22Rv1 (cell line): Measurements from ENCODE around the gene HBEGF.

Experiments
- ZFX ChIP-seq: fragments of 450-650 bp; IDR thresholded peaks from 2 replicates; pipeline ENCODE4 v1.6.1; 2017; ENCODE audit warnings: antibody characterized with exemption, borderline replicate concordance
- TF ChIP-seq, protein P1 (sequence below): fragments of 450-650 bp; IDR thresholded peaks from 2 replicates; pipeline ENCODE4 v1.5.1; 2017; ENCODE audit warnings: mild to moderate bottlenecking

DNA sequence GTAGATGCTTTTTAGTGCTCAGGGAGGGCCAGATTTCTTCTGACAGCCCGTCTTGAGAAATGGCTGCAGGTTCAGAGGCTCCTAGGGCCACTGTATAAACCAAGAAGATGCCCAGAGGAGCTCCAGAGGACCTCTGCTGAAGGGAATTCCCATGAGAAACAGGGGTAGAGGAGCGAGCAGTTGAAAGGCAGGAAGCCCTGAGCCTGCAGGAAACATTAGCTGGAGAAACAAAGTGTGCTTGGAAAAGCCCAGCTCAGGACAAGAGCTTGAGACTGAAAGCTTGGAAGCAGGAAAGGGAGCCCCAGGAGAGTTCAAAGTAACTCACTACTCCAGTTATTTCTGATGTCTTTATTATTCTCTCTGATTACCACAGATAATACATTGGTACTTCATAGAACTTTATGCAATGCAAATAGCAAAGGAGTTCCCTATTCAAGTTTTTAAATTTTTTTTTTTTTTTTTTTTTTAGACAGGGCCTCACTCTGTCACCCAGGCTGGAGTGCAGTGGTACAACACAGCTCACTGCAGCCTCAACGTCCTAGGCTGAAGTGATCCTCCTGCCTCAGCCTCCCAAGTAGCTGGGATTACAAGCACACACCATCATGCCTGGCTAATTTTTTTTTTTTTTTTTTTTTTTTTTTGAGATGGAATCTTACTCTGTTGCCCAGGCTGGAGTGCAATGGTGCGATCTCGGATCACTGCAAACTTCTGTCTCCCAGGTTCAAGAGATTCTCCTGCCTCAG is 16.5 kb downstream of the HBEGF start:
- TF ChIP-seq, protein P1, sequence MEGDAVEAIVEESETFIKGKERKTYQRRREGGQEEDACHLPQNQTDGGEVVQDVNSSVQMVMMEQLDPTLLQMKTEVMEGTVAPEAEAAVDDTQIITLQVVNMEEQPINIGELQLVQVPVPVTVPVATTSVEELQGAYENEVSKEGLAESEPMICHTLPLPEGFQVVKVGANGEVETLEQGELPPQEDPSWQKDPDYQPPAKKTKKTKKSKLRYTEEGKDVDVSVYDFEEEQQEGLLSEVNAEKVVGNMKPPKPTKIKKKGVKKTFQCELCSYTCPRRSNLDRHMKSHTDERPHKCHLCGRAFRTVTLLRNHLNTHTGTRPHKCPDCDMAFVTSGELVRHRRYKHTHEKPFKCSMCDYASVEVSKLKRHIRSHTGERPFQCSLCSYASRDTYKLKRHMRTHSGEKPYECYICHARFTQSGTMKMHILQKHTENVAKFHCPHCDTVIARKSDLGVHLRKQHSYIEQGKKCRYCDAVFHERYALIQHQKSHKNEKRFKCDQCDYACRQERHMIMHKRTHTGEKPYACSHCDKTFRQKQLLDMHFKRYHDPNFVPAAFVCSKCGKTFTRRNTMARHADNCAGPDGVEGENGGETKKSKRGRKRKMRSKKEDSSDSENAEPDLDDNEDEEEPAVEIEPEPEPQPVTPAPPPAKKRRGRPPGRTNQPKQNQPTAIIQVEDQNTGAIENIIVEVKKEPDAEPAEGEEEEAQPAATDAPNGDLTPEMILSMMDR: no peak
- no peak for TF ChIP-seq ZFX
